22Rv1 (cell line): ENCODE results near the gene KRTAP3-2.
A peak's percentile ranks its signal among the peaks of the same experiment; 100 is the strongest.

Experiments
- H3K27ac ChIP-seq: fragments of 450-650 bp; 2 replicates; pipeline ENCODE4 v1.5.1; 2017
- CTCF ChIP-seq: fragments of 450-650 bp; IDR thresholded peaks from 2 replicates; pipeline ENCODE4 v1.5.1; 2017; ENCODE audit warnings: mild to moderate bottlenecking
- ZFX ChIP-seq: fragments of 450-650 bp; IDR thresholded peaks from 2 replicates; pipeline ENCODE4 v1.6.1; 2017; ENCODE audit warnings: antibody characterized with exemption, borderline replicate concordance

Gene KRTAP3-2

GRCh38 chr17:40962059-40962561, 37.6 kb downstream of the KRTAP3-2 start:
- H3K27ac ChIP-seq, result no peak overlapping the region
- TF ChIP-seq CTCF (no peak), ZFX (no peak)

- TF ChIP-seq ZFX (no peak), CTCF (no peak)
Observed at GRCh38 chr17:40961591-40961990, 38.1 kb downstream of the KRTAP3-2 start.

GRCh38 chr17:40960144-40960543, 39.6 kb downstream of the KRTAP3-2 start:
- H3K27ac ChIP-seq, result no peak overlapping the region
- TF ChIP-seq ZFX (no peak), CTCF (no peak)

More at GRCh38 chr17:40961591-40961990, 38.1 kb downstream of the KRTAP3-2 start:
- no peak overlapping the region for H3K27ac ChIP-seq

- TF ChIP-seq CTCF, result no peak
- TF ChIP-seq ZFX, result no peak
- H3K27ac ChIP-seq, result peak overlapping the region; percentile 62
Observed at GRCh38 chr17:40958086-40958953, 41.4 kb downstream of the KRTAP3-2 start.

GRCh38 chr17:40956401-40957254, 43.1 kb downstream of the KRTAP3-2 start:
- TF ChIP-seq ZFX, result no peak
- TF ChIP-seq CTCF, result no peak
- H3K27ac ChIP-seq, result no peak overlapping the region

GRCh38 chr17:40953881-40954280, 45.8 kb downstream of the KRTAP3-2 start:
- H3K27ac ChIP-seq, result no peak overlapping the region
- TF ChIP-seq ZFX, result no peak
- no peak for TF ChIP-seq CTCF
